ENCODE measurements around the gene USP16.

The USP16 gene

GRCh38 chr21:29052224-29052623 lies 27.8 kb downstream of the USP16 start:
- Histone ChIP-seq H3K36me3 (ENCODE audit: control insufficient read depth, insufficient read depth, low read length) (peaks cover 8% of the 10 kb centered on the region), H3K27me3 (ENCODE audit: control insufficient read depth, insufficient read depth, low read length) (no peaks in the 10 kb centered on the region), H3K9me3 (ENCODE audit: control insufficient read depth, low read length) (no peaks in the 10 kb centered on the region), H3K4me1 (ENCODE audit: control insufficient read depth, insufficient read depth, low read length) (peaks cover 7% of the 10 kb centered on the region), H3K9ac (ENCODE audit: low read length) (no peak overlapping the region), H3K4me3 (ENCODE audit: low read length) (no peak overlapping the region)

- Histone ChIP-seq H3K9ac (ENCODE audit: low read length) (no peak overlapping the region), H3K4me1 (ENCODE audit: control insufficient read depth, insufficient read depth, low read length) (peaks cover 7% of the 10 kb centered on the region), H3K9me3 (ENCODE audit: control insufficient read depth, low read length) (no peaks in the 10 kb centered on the region), H3K27me3 (ENCODE audit: control insufficient read depth, insufficient read depth, low read length) (no peaks in the 10 kb centered on the region), H3K36me3 (ENCODE audit: control insufficient read depth, insufficient read depth, low read length) (peaks cover 8% of the 10 kb centered on the region), H3K4me3 (ENCODE audit: low read length) (no peak overlapping the region)
Observed at GRCh38 chr21:29053011-29053553, 28.6 kb downstream of the USP16 start.

GRCh38 chr21:29053656-29054055 lies 29.2 kb downstream of the USP16 start:
- Histone ChIP-seq H3K36me3 (ENCODE audit: control insufficient read depth, insufficient read depth, low read length) (peaks cover 8% of the 10 kb centered on the region), H3K4me3 (ENCODE audit: low read length) (no peak overlapping the region), H3K9ac (ENCODE audit: low read length) (no peak overlapping the region), H3K27me3 (ENCODE audit: control insufficient read depth, insufficient read depth, low read length) (no peaks in the 10 kb centered on the region), H3K4me1 (ENCODE audit: control insufficient read depth, insufficient read depth, low read length) (peaks cover 7% of the 10 kb centered on the region), H3K9me3 (ENCODE audit: control insufficient read depth, low read length) (no peaks in the 10 kb centered on the region)

DNA sequence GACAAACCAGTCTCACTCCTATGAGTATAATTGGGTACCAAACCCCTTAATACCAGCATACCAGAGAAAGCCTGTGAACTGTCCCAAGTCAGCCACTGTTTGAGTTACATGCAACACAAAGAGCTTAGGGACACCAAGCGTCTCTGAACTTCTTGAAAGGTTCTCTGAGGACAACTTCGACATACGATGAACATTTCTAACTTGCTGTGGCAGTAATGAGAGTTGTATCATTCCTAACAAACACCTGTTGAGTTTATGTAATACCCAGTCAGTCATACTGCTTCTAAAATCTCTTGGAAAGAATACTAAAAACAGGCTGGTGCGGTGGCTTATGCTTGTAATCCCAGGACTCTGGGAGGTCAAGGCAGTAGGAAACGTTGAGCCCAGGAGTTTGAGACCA lies 30.6 kb downstream of the USP16 start:
- Histone ChIP-seq H3K9ac (ENCODE audit: low read length) (no peak overlapping the region), H3K4me3 (ENCODE audit: low read length) (no peak overlapping the region), H3K27me3 (ENCODE audit: control insufficient read depth, insufficient read depth, low read length) (no peaks in the 10 kb centered on the region), H3K36me3 (ENCODE audit: control insufficient read depth, insufficient read depth, low read length) (no peaks in the 10 kb centered on the region), H3K9me3 (ENCODE audit: control insufficient read depth, low read length) (no peaks in the 10 kb centered on the region), H3K4me1 (ENCODE audit: control insufficient read depth, insufficient read depth, low read length) (peaks cover 7% of the 10 kb centered on the region)

DNA sequence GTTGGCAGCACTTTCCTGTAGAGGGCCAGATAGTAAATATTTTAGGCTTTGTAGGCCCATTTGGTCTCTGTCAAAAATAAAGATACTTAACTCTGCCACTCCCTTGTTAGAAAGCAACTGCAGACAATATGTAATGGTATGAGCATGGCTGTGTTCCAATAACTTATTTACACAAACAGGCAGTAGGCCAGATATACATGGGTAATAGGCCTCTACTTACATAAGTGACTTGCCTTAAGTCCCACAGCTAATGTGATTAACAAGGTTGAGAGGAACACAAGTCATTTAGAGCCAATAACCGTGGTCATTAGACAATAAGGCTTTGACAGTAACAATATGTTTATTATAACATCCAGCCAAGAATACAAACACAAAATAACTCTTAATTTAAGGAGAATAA lies 31.5 kb downstream of the USP16 start:
- no peaks in the 10 kb centered on the region for H3K9me3 ChIP-seq (ENCODE audit: control insufficient read depth, low read length)
- H3K36me3 ChIP-seq (ENCODE audit: control insufficient read depth, insufficient read depth, low read length), result no peaks in the 10 kb centered on the region
- H3K4me3 ChIP-seq (ENCODE audit: low read length), result no peak overlapping the region
- no peak overlapping the region for H3K9ac ChIP-seq (ENCODE audit: low read length)
- H3K27me3 ChIP-seq (ENCODE audit: control insufficient read depth, insufficient read depth, low read length), result no peaks in the 10 kb centered on the region
- H3K4me1 ChIP-seq (ENCODE audit: control insufficient read depth, insufficient read depth, low read length), result peaks cover 7% of the 10 kb centered on the region

GRCh38 chr21:29056538-29057050 lies 32.1 kb downstream of the USP16 start:
- H3K4me3 ChIP-seq (ENCODE audit: low read length), result no peak overlapping the region

GRCh38 chr21:29064850-29065481 lies 40.5 kb downstream of the USP16 start:
- H3K9me3 ChIP-seq (ENCODE audit: control insufficient read depth, low read length), result no peaks in the 10 kb centered on the region
- H3K36me3 ChIP-seq (ENCODE audit: control insufficient read depth, insufficient read depth, low read length), result no peaks in the 10 kb centered on the region
- H3K27me3 ChIP-seq (ENCODE audit: control insufficient read depth, insufficient read depth, low read length), result no peaks in the 10 kb centered on the region
- no peak overlapping the region for H3K4me3 ChIP-seq (ENCODE audit: low read length)
- H3K4me1 ChIP-seq (ENCODE audit: control insufficient read depth, insufficient read depth, low read length), result no peaks in the 10 kb centered on the region
- no peak overlapping the region for H3K9ac ChIP-seq (ENCODE audit: low read length)

More at GRCh38 chr21:29056538-29057050, 32.1 kb downstream of the USP16 start:
- Histone ChIP-seq H3K9ac (ENCODE audit: low read length) (no peak overlapping the region), H3K27me3 (ENCODE audit: control insufficient read depth, insufficient read depth, low read length) (no peaks in the 10 kb centered on the region), H3K36me3 (ENCODE audit: control insufficient read depth, insufficient read depth, low read length) (no peaks in the 10 kb centered on the region), H3K9me3 (ENCODE audit: control insufficient read depth, low read length) (no peaks in the 10 kb centered on the region), H3K4me1 (ENCODE audit: control insufficient read depth, insufficient read depth, low read length) (peaks cover 7% of the 10 kb centered on the region)

GRCh38 chr21:29072873-29073221 lies 48.4 kb downstream of the USP16 start:
- Histone ChIP-seq H3K9me3 (ENCODE audit: control insufficient read depth, low read length) (no peaks in the 10 kb centered on the region), H3K9ac (ENCODE audit: low read length) (peak overlapping the region; percentile 91), H3K4me1 (ENCODE audit: control insufficient read depth, insufficient read depth, low read length) (peaks cover 14% of the 10 kb centered on the region), H3K4me3 (ENCODE audit: low read length) (peak overlapping the region; percentile 95), H3K36me3 (ENCODE audit: control insufficient read depth, insufficient read depth, low read length) (no peaks in the 10 kb centered on the region), H3K27me3 (ENCODE audit: control insufficient read depth, insufficient read depth, low read length) (no peaks in the 10 kb centered on the region)

- H3K9me3 ChIP-seq (ENCODE audit: control insufficient read depth, low read length), result no peaks in the 10 kb centered on the region
- peaks cover 14% of the 10 kb centered on the region for H3K4me1 ChIP-seq (ENCODE audit: control insufficient read depth, insufficient read depth, low read length)
- no peaks in the 10 kb centered on the region for H3K36me3 ChIP-seq (ENCODE audit: control insufficient read depth, insufficient read depth, low read length)
- H3K4me3 ChIP-seq (ENCODE audit: low read length), result peak within 1 kb of the TSS; percentile 95
- H3K27me3 ChIP-seq (ENCODE audit: control insufficient read depth, insufficient read depth, low read length), result no peaks in the 10 kb centered on the region
- H3K9ac ChIP-seq (ENCODE audit: low read length), result peak within 1 kb of the TSS; percentile 91
Observed at GRCh38 chr21:29073222-29074006, 48.9 kb downstream of the USP16 start, which contains the start of gene CCT8. TSS of gene CCT8 (minus strand) at chr21:29073648. CDS start at chr21:29073590, 58 bp downstream.

DNA sequence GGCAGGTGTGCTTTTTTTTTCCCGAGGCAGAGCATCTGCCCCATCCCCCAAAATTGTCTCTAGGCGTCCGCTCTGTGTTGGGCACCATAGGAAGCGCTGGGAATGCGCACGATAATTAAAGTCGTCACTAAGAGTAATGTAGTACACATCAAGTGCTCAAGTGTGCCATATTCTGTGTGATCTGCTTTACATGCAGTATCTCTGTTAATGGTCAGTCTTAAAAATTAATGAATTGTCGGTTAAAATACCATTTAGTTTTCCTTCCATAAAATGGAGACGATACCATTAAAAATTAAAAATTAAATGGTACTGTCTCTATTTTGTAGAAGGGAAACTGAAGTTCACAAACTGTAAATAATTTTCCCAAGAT lies 49.5 kb downstream of the USP16 start:
- Histone ChIP-seq H3K27me3 (ENCODE audit: control insufficient read depth, insufficient read depth, low read length) (no peaks in the 10 kb centered on the region), H3K9me3 (ENCODE audit: control insufficient read depth, low read length) (no peaks in the 10 kb centered on the region), H3K36me3 (ENCODE audit: control insufficient read depth, insufficient read depth, low read length) (no peaks in the 10 kb centered on the region), H3K4me1 (ENCODE audit: control insufficient read depth, insufficient read depth, low read length) (peaks cover 16% of the 10 kb centered on the region), H3K4me3 (ENCODE audit: low read length) (peak overlapping the region; percentile 95), H3K9ac (ENCODE audit: low read length) (peak overlapping the region; percentile 91)

- H3K4me3 ChIP-seq (ENCODE audit: low read length), result no peak overlapping the region
- H3K4me1 ChIP-seq (ENCODE audit: control insufficient read depth, insufficient read depth, low read length), result peaks cover 21% of the 10 kb centered on the region
- no peaks in the 10 kb centered on the region for H3K9me3 ChIP-seq (ENCODE audit: control insufficient read depth, low read length)
- H3K36me3 ChIP-seq (ENCODE audit: control insufficient read depth, insufficient read depth, low read length), result no peaks in the 10 kb centered on the region
- H3K27me3 ChIP-seq (ENCODE audit: control insufficient read depth, insufficient read depth, low read length), result no peaks in the 10 kb centered on the region
- H3K9ac ChIP-seq (ENCODE audit: low read length), result no peak overlapping the region
Observed at GRCh38 chr21:29074783-29075182, 50.3 kb downstream of the USP16 start.

Measured in mucosa of stomach (tissue), 1 donor.